ENCODE results near the gene SLC2A9. TPM values are rescaled to one million over a fixed set of nuclear protein-coding genes. Genes with fewer than 3 reads are reported as not detected.
A peak's percentile ranks its signal among the peaks of the same experiment; 100 is the strongest.

SLC2A9 gene
- total RNA-seq, 1 donor from 2014 or later = 19.0 TPM

- H3K27ac ChIP-seq = no peak overlapping the region
- no peaks in the 10 kb centered on the region for H3K36me3 ChIP-seq
- no peaks in the 10 kb centered on the region for H3K27me3 ChIP-seq
- no peak for ATAC-seq
- no peak overlapping the region for H3K4me3 ChIP-seq
- no peak for DNase-seq
- TF ChIP-seq, protein P1, sequence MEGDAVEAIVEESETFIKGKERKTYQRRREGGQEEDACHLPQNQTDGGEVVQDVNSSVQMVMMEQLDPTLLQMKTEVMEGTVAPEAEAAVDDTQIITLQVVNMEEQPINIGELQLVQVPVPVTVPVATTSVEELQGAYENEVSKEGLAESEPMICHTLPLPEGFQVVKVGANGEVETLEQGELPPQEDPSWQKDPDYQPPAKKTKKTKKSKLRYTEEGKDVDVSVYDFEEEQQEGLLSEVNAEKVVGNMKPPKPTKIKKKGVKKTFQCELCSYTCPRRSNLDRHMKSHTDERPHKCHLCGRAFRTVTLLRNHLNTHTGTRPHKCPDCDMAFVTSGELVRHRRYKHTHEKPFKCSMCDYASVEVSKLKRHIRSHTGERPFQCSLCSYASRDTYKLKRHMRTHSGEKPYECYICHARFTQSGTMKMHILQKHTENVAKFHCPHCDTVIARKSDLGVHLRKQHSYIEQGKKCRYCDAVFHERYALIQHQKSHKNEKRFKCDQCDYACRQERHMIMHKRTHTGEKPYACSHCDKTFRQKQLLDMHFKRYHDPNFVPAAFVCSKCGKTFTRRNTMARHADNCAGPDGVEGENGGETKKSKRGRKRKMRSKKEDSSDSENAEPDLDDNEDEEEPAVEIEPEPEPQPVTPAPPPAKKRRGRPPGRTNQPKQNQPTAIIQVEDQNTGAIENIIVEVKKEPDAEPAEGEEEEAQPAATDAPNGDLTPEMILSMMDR (IDR thresholded peaks at IDR 0.05) = no peak
- no peaks in the 10 kb centered on the region for H3K9me3 ChIP-seq
- H3K4me1 ChIP-seq = peaks cover 30% of the 10 kb centered on the region
- intact Hi-C loops (cut with DNase I) = loop anchor here (5.0 kb wide), 1 partner anchor 255 kb away; no protein-coding TSS in a partner anchor
Observed at GRCh38 chr4:10017037-10017893, 4.0 kb downstream of the SLC2A9 start.

DNA sequence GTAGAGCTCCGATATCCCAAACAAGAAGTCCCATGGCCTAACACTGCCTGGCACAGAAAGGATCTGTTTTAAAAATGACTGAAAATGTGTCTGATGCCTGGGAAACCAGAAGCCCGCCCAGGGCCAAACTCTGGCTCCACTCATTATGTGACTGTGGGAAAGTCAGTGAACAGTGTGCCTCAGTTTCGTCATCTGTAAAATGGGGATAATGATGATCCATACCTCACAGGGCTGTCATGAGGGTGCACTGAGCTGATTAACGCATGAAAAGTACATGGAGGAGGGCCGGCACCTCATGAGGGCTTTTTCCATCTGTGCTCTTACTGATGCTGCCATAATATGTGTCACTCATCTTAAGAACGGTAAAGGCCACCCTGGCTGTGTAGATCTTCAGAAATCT, 5.1 kb downstream of the SLC2A9 start:
- Histone ChIP-seq H3K4me3 (no peak overlapping the region), H3K27ac (no peak overlapping the region), H3K36me3 (no peaks in the 10 kb centered on the region), H3K4me1 (peaks cover 19% of the 10 kb centered on the region), H3K9me3 (no peaks in the 10 kb centered on the region), H3K27me3 (no peaks in the 10 kb centered on the region)
- intact Hi-C loops (cut with DNase I) = loop anchor here (5.0 kb wide), 1 partner anchor 254 kb away; no protein-coding TSS in a partner anchor
- TF ChIP-seq, protein P1 (IDR thresholded peaks at IDR 0.05) = no peak
- DNase-seq = no peak
- ATAC-seq = no peak

DNA sequence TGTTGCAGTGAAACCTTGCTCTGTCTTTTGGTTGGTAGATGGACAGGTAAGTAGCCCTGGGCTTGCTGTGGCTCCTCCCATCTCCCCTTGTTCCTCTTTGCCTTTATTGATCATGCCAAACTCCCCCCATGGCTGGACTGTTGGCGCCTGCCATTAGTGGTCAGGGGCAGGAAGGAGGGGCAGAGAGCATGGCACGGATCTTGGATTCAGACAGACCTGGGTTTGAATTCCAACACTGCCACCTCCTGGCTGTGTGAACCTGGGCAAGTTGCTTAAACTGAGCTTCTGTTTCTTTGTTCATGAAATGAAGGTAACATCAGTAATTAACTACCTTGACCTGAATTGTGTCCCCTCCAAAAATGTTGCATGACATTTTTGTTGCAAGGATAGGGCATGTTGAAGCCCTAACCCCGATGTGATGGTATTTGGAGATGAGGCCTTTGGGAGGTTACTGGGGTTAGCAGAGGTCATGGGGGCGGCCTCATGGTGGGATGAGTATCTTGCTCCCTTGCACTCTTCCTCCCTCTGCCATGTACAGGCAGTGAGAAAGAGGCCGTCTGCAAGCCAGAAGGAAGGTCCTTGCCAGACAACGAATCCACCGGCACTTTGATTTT, 6.0 kb downstream of the SLC2A9 start:
- TF ChIP-seq, protein P1 (IDR thresholded peaks at IDR 0.05) = peak; percentile 51
- Histone ChIP-seq H3K27me3 (no peaks in the 10 kb centered on the region), H3K27ac (no peak overlapping the region), H3K4me1 (peaks cover 10% of the 10 kb centered on the region), H3K4me3 (no peak overlapping the region), H3K36me3 (no peaks in the 10 kb centered on the region), H3K9me3 (no peaks in the 10 kb centered on the region)
- intact Hi-C loops (cut with DNase I) = loop anchor here (5.0 kb wide), 1 partner anchor 253 kb away; no protein-coding TSS in a partner anchor
- no peak for ATAC-seq
- DNase-seq = no peak

DNA sequence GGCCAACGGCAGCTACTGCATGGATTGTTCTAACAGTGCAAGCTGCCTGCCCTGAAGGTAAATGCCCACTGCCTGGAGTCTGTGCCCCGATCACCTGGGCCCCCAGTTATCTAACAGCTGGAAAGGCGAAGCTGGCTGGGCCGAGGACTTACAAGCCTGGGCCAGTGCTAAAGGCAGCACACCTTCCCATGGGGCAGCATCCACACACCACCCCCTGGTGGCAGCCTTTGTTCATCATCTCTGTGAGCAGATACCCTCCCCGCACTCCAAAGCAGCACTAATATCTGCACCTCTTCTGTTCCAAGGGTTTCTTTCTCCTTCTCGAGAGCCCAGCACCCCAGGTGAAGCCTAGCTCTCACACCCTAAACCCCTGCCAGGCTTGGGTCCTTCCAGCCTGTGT, 7.6 kb downstream of the SLC2A9 start:
- H3K4me3 ChIP-seq = no peak overlapping the region
- DNase-seq (peak; percentile 74), ATAC-seq (peak; percentile 73)
- intact Hi-C loops (cut with DNase I) = no loop called here
- TF ChIP-seq, protein P1 (IDR thresholded peaks at IDR 0.05) = peak; percentile 45
- no peaks in the 10 kb centered on the region for H3K9me3 ChIP-seq
- H3K27me3 ChIP-seq = no peaks in the 10 kb centered on the region
- H3K36me3 ChIP-seq = no peaks in the 10 kb centered on the region
- peaks cover 2% of the 10 kb centered on the region for H3K4me1 ChIP-seq
- no peak overlapping the region for H3K27ac ChIP-seq

DNA sequence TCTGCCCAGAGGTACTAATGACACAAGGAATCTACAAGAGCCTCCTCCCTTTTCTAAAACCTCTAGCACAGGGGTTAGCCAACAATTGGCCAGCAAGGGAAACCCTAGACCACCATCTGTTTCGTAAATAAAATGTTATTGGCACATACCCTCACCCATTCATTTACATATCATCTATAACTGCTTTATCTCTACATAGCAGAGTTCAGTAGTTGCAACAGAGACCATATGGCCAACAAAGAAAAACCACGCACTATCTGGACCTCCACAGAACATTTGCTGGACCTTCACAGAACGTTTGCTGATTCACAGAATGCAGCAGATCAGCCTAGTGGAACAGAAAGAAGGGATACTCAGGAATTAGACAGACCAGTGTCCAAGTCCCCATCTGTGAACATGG, 9.4 kb downstream of the SLC2A9 start:
- ATAC-seq = no peak
- H3K4me3 ChIP-seq = no peak overlapping the region
- no peak overlapping the region for H3K27ac ChIP-seq
- H3K27me3 ChIP-seq = no peaks in the 10 kb centered on the region
- H3K36me3 ChIP-seq = no peaks in the 10 kb centered on the region
- DNase-seq = no peak
- TF ChIP-seq, protein P1 (IDR thresholded peaks at IDR 0.05) = no peak
- H3K9me3 ChIP-seq = no peaks in the 10 kb centered on the region
- intact Hi-C loops (cut with DNase I) = no loop called here
- H3K4me1 ChIP-seq = peaks cover 16% of the 10 kb centered on the region

All from upper lobe of right lung (tissue), 1 donor.